Measurements from ENCODE around the gene POC5.
A peak's percentile ranks its signal among the peaks of the same experiment; 100 is the strongest.
"Not testable (repeated sequence)": the region's sequence is repeated elsewhere in the genome, so short reads cannot be mapped to it uniquely, and the experiment has no call there.

Gene POC5

GRCh38 chr5:75727931-75728330, 10.7 kb upstream of the POC5 start:
- H3K27me3 ChIP-seq, result no peaks in the 10 kb centered on the region
- no peak for TF ChIP-seq CTCF (IDR thresholded peaks at IDR 0.05)
- no peak overlapping the region for H3K4me3 ChIP-seq
- H3K36me3 ChIP-seq, result no peaks in the 10 kb centered on the region
- no peak for DNase-seq
- no peaks in the 10 kb centered on the region for H3K4me1 ChIP-seq
- no peaks in the 10 kb centered on the region for H3K9me3 ChIP-seq
- intact Hi-C loops (cut with DNase I; ENCODE audit: low total_unique reads), result no loop called here
- H3K27ac ChIP-seq, result no peak overlapping the region

GRCh38 chr5:75726224-75726623, 9.0 kb upstream of the POC5 start:
- H3K9me3 ChIP-seq; DNase-seq; H3K4me1 ChIP-seq; H3K36me3 ChIP-seq; H3K27me3 ChIP-seq; intact Hi-C loops (cut with DNase I; ENCODE audit: low total_unique reads); H3K27ac ChIP-seq; H3K4me3 ChIP-seq: not testable (repeated sequence)

GRCh38 chr5:75723378-75723777, 6.1 kb upstream of the POC5 start:
- Histone ChIP-seq H3K4me3 (no peak overlapping the region), H3K9me3 (no peaks in the 10 kb centered on the region), H3K27me3 (no peaks in the 10 kb centered on the region), H3K36me3 (no peaks in the 10 kb centered on the region), H3K4me1 (no peaks in the 10 kb centered on the region), H3K27ac (no peak overlapping the region)
- no peak for TF ChIP-seq CTCF (IDR thresholded peaks at IDR 0.05)
- DNase-seq, result no peak
- intact Hi-C loops (cut with DNase I; ENCODE audit: low total_unique reads), result no loop called here

- TF ChIP-seq CTCF (IDR thresholded peaks at IDR 0.05), result no peak
- no peak overlapping the region for H3K27ac ChIP-seq
- no peak for DNase-seq
- intact Hi-C loops (cut with DNase I; ENCODE audit: low total_unique reads), result no loop called here
- no peaks in the 10 kb centered on the region for H3K27me3 ChIP-seq
- H3K9me3 ChIP-seq, result no peaks in the 10 kb centered on the region
- no peak overlapping the region for H3K4me3 ChIP-seq
- peaks cover 0 to 7% (median 2%) of the 10 kb centered on the region in 4 donors for H3K4me1 ChIP-seq
- H3K36me3 ChIP-seq, result no peaks in the 10 kb centered on the region
These were observed 4.3 kb upstream of the POC5 start for GRCh38 chr5:75721573-75721972.

- no peak for DNase-seq
- Histone ChIP-seq H3K36me3 (no peaks in the 10 kb centered on the region), H3K4me1 (peaks cover 0 to 12% (median 9%) of the 10 kb centered on the region in 4 donors), H3K27ac (no peak overlapping the region), H3K4me3 (no peak overlapping the region), H3K9me3 (no peaks in the 10 kb centered on the region), H3K27me3 (no peaks in the 10 kb centered on the region)
- intact Hi-C loops (cut with DNase I; ENCODE audit: low total_unique reads), result no loop called here
- TF ChIP-seq CTCF (IDR thresholded peaks at IDR 0.05), result no peak
These were observed 3.6 kb upstream of the POC5 start for GRCh38 chr5:75720882-75721281.

- no peak for TF ChIP-seq CTCF (IDR thresholded peaks at IDR 0.05)
- Histone ChIP-seq H3K36me3 (peaks cover 0 to 4% (median 3%) of the 10 kb centered on the region in 3 donors), H3K4me3 (peak overlapping the region; percentile 73 to 75), H3K27me3 (no peaks in the 10 kb centered on the region), H3K9me3 (no peaks in the 10 kb centered on the region), H3K4me1 (peaks cover 0 to 12% (median 12%) of the 10 kb centered on the region in 4 donors), H3K27ac (peak overlapping the region; percentile 79 to 83)
- intact Hi-C loops (cut with DNase I; ENCODE audit: low total_unique reads), result loop anchor here (2.0 kb wide), 1 partner anchor 204 kb away; no protein-coding TSS in a partner anchor
- no peak for DNase-seq
These were observed 539 bp downstream of the POC5 start for GRCh38 chr5:75716715-75717081.
